ENCODE measurements around the gene BNC2.

- TF ChIP-seq POLR2A (IDR thresholded peaks at IDR 0.05): no peak
- TF ChIP-seq CTCF (IDR thresholded peaks at IDR 0.05): no peak
Measured at GRCh38 chr9:16769291-16769690, 101.2 kb downstream of the BNC2 start.

All from right lobe of liver (tissue), 4 donors.